Vagina (tissue), 2 donors: ENCODE measurements around the gene NOTO.

Source experiments
- CTCF ChIP-seq, 3 experiments: fragments of 450-650 bp in 2 of 3; fragments of 200-600 bp in 1 of 3; sonication (generic) in 1 of 3; IDR thresholded peaks; one replicate each; pipeline ENCODE4 v1.5.1; 2017 to 2019; ENCODE audit warnings: antibody characterized with exemption in 3 of 3, mild to moderate bottlenecking in 2 of 3, moderate library complexity in 2 of 3
- POLR2A ChIP-seq, 2 donors: fragments of 450-650 bp; IDR thresholded peaks; one replicate each; pipeline ENCODE4 v1.6.1; 2017; ENCODE audit warnings: antibody characterized with exemption in 2 of 2, mild to moderate bottlenecking in 2 of 2, moderate library complexity in 2 of 2
- POLR2AphosphoS5 ChIP-seq, 2 donors: sonication (generic); formaldehyde crosslinking; IDR thresholded peaks; one replicate each; pipeline ENCODE4 v1.9.0; 2017; ENCODE audit warnings: antibody characterized with exemption in 2 of 2, mild to moderate bottlenecking in 2 of 2, low read depth in 1 of 2; ENCODE audit not compliant: insufficient read depth in 1 of 2

GRCh38 chr2:73254343-73255006, 52.1 kb downstream of the NOTO start:
- TF ChIP-seq CTCF (IDR thresholded peaks at IDR 0.05) = no peak
- no peak for TF ChIP-seq POLR2A (IDR thresholded peaks at IDR 0.05)
- no peak for TF ChIP-seq POLR2AphosphoS5 (IDR thresholded peaks at IDR 0.05; ENCODE audit: insufficient read depth in 1 of 2, low read depth in 1 of 2)
